GM12865 (cell line): Measurements from ENCODE around the gene LMBRD2.
A peak's percentile ranks its signal among the peaks of the same experiment; 100 is the strongest.

ENCODE experiments used
- DNase-seq: peaks from one replicate; pipeline ENCODE4 v3.0.0; 2010; ENCODE audit warnings: low read depth
- H3K4me3 ChIP-seq: 2 replicates; pipeline ENCODE4 v1.5.1; 2011; ENCODE audit warnings: mild to moderate bottlenecking, low read depth, low read length, control low read depth
- CTCF ChIP-seq: IDR thresholded peaks from 2 replicates; pipeline ENCODE4 v1.5.1; 2011; ENCODE audit warnings: low read length, control low read depth, low read depth, inconsistent platforms; ENCODE audit not compliant: insufficient read depth; ENCODE audit errors: missing control alignments

The LMBRD2 gene

GRCh38 chr5:36152324-36153297, 924 bp upstream of the LMBRD2 start:
- no peak for TF ChIP-seq CTCF
- peak; percentile 10 for DNase-seq
- peak overlapping the region; percentile 84 for H3K4me3 ChIP-seq

- peak; percentile 73 for DNase-seq
- TF ChIP-seq CTCF: no peak
- peak overlapping the region; percentile 84 for H3K4me3 ChIP-seq
Observed at GRCh38 chr5:36150676-36151433, 832 bp downstream of the LMBRD2 start.

GRCh38 chr5:36147681-36148080, 4.0 kb downstream of the LMBRD2 start:
- DNase-seq: no peak
- TF ChIP-seq CTCF: no peak
- H3K4me3 ChIP-seq: no peak overlapping the region

- H3K4me3 ChIP-seq: no peak overlapping the region
- DNase-seq: no peak
- no peak for TF ChIP-seq CTCF
Observed at GRCh38 chr5:36146390-36146789, 5.3 kb downstream of the LMBRD2 start.

- no peak for DNase-seq
- no peak overlapping the region for H3K4me3 ChIP-seq
- TF ChIP-seq CTCF: no peak
Observed at GRCh38 chr5:36145311-36145710, 6.4 kb downstream of the LMBRD2 start.

- no peak for TF ChIP-seq CTCF
- no peak overlapping the region for H3K4me3 ChIP-seq
- DNase-seq: no peak
Observed at GRCh38 chr5:36138900-36139683, 12.6 kb downstream of the LMBRD2 start.
